Measurements from ENCODE around the gene TMEM151B.

DNA sequence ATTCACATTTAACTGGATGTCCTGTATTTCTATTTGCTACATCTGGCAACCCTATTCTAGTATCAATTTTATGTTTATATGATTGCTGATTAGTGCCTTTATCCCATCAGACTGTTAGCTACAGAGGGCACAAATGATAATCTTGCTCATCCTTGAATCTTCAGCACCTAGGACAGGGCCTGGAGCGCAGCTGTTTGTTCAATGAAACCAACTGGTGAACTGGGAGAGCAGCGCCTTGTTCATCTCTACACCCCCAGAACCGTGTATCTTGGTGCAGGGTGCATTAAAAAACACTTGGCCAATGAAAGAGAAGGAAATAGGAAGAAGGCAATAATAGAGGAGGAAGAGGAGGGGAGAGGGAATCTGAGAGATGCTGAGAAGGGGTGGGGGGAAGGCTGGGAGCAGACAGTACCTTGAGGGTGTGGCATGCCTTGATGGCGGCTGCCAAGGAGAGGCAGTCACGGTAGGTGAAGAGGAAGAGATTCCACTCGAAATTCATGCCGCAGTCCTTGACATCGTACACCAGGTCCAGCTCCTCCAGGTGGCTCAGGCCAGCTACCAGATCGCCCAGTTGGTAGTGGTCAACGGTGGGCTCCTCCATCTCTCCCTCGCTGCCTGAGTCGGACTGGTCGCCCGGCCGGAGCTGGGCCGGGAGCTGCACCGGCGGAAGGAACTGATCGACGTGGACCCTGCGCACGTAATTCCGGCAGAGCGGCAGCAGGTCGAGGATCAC lies 15.5 kb downstream of the TMEM151B start:
- TF ChIP-seq, protein P1, sequence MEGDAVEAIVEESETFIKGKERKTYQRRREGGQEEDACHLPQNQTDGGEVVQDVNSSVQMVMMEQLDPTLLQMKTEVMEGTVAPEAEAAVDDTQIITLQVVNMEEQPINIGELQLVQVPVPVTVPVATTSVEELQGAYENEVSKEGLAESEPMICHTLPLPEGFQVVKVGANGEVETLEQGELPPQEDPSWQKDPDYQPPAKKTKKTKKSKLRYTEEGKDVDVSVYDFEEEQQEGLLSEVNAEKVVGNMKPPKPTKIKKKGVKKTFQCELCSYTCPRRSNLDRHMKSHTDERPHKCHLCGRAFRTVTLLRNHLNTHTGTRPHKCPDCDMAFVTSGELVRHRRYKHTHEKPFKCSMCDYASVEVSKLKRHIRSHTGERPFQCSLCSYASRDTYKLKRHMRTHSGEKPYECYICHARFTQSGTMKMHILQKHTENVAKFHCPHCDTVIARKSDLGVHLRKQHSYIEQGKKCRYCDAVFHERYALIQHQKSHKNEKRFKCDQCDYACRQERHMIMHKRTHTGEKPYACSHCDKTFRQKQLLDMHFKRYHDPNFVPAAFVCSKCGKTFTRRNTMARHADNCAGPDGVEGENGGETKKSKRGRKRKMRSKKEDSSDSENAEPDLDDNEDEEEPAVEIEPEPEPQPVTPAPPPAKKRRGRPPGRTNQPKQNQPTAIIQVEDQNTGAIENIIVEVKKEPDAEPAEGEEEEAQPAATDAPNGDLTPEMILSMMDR (IDR thresholded peaks at IDR 0.05 in 4 of 5, conservative IDR thresholded peaks at IDR 0.05 in 1 of 5) = no peak
- TF ChIP-seq POLR2A (IDR thresholded peaks at IDR 0.05) = no peak
